NCI-H226 (cell line): ENCODE data around the gene CFAP61.

ENCODE experiments used
- DNase-seq: peaks from one replicate; pipeline ENCODE4 v3.0.0-alpha.2; 2015

Gene CFAP61

GRCh38 chr20:20409331-20409730 is 357.0 kb downstream of the CFAP61 start:
- no peak for DNase-seq
